ENCODE data around the gene RNF145. TPM values are rescaled to one million over a fixed set of nuclear protein-coding genes. Genes with fewer than 3 reads are reported as not detected.

RNF145 gene
- total and polyA plus RNA-seq, 2 of the 13 experiments (the other 11 are each of a cell fraction or from before 2014, with no cell fraction given): 24.6 TPM

DNA sequence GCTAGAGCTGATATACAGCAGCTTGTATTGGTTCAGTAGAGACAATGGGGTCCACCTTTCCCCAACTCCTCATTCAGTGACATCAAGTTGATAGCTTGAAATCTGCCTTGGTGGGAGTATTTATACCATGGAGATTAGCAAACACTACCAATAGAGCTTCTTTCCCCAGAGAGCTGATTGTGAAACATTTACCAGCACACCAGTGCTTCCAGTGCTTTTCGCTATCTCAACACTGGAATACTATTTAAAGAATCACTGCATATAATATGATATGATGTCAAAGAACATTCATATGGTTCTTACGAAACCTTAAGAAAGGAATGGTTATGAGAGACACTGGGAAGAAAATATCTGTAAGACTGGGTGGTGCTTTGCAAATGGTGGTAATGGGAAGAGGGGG, 21.8 kb upstream of the RNF145 start:
- in situ Hi-C loops (cut with HindIII; ENCODE audit: extremely low pct_ligation_motif_present, low pct_unique_long_range_greater_than_20kb): no loop called here
- DNase-seq (ENCODE audit: low spot score) (no peak), ATAC-seq (no peak), FAIRE-seq (no peak)
- Histone ChIP-seq H3K27me3 (ENCODE audit: control insufficient read depth in 1 of 2, insufficient read depth in 2 of 2, low read length in 2 of 2) (peaks cover 6 to 10% of the 10 kb centered on the region in 2 experiments; a peak in 3 of 5 replicates), H3K79me2 (ENCODE audit: insufficient read depth, low read length) (no peaks in the 10 kb centered on the region), H3K27ac (ENCODE audit: extremely low read length, insufficient read depth, low read length) (no peak overlapping the region), H3K4me3 (replicated peaks in 1 of 3; ENCODE audit: insufficient read depth in 1 of 3, low read depth in 2 of 3, low read length in 3 of 3) (no peak overlapping the region), H2AFZ (ENCODE audit: low read length) (no peak overlapping the region), H3K9ac (ENCODE audit: insufficient read depth, low read depth, low read length) (no peak overlapping the region), H3K9me3 (ENCODE audit: low read length) (no peaks in the 10 kb centered on the region), H3K4me2 (ENCODE audit: low read depth, low read length) (no peak overlapping the region), H3K36me3 (replicated peaks in 1 of 2; ENCODE audit: control insufficient read depth in 1 of 2, insufficient read depth in 2 of 2, low read length in 2 of 2) (no peaks in the 10 kb centered on the region), H3K4me1 (ENCODE audit: insufficient read depth, low read length) (peaks cover 33% of the 10 kb centered on the region), H4K20me1 (ENCODE audit: insufficient read depth, low read length) (no peaks in the 10 kb centered on the region)
- intact Hi-C loops (cut with micrococcal nuclease; ENCODE audit: unreplicated experiment): no loop called here
- TF ChIP-seq, protein P1, sequence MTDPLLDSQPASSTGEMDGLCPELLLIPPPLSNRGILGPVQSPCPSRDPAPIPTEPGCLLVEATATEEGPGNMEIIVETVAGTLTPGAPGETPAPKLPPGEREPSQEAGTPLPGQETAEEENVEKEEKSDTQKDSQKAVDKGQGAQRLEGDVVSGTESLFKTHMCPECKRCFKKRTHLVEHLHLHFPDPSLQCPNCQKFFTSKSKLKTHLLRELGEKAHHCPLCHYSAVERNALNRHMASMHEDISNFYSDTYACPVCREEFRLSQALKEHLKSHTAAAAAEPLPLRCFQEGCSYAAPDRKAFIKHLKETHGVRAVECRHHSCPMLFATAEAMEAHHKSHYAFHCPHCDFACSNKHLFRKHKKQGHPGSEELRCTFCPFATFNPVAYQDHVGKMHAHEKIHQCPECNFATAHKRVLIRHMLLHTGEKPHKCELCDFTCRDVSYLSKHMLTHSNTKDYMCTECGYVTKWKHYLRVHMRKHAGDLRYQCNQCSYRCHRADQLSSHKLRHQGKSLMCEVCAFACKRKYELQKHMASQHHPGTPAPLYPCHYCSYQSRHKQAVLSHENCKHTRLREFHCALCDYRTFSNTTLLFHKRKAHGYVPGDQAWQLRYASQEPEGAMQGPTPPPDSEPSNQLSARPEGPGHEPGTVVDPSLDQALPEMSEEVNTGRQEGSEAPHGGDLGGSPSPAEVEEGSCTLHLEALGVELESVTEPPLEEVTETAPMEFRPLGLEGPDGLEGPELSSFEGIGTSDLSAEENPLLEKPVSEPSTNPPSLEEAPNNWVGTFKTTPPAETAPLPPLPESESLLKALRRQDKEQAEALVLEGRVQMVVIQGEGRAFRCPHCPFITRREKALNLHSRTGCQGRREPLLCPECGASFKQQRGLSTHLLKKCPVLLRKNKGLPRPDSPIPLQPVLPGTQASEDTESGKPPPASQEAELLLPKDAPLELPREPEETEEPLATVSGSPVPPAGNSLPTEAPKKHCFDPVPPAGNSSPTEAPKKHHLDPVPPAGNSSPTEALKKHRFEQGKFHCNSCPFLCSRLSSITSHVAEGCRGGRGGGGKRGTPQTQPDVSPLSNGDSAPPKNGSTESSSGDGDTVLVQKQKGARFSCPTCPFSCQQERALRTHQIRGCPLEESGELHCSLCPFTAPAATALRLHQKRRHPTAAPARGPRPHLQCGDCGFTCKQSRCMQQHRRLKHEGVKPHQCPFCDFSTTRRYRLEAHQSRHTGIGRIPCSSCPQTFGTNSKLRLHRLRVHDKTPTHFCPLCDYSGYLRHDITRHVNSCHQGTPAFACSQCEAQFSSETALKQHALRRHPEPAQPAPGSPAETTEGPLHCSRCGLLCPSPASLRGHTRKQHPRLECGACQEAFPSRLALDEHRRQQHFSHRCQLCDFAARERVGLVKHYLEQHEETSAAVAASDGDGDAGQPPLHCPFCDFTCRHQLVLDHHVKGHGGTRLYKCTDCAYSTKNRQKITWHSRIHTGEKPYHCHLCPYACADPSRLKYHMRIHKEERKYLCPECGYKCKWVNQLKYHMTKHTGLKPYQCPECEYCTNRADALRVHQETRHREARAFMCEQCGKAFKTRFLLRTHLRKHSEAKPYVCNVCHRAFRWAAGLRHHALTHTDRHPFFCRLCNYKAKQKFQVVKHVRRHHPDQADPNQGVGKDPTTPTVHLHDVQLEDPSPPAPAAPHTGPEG (CRISPR knock-in tag; IDR thresholded peaks at IDR 0.05): no peak
- TF ChIP-seq, protein P2, sequence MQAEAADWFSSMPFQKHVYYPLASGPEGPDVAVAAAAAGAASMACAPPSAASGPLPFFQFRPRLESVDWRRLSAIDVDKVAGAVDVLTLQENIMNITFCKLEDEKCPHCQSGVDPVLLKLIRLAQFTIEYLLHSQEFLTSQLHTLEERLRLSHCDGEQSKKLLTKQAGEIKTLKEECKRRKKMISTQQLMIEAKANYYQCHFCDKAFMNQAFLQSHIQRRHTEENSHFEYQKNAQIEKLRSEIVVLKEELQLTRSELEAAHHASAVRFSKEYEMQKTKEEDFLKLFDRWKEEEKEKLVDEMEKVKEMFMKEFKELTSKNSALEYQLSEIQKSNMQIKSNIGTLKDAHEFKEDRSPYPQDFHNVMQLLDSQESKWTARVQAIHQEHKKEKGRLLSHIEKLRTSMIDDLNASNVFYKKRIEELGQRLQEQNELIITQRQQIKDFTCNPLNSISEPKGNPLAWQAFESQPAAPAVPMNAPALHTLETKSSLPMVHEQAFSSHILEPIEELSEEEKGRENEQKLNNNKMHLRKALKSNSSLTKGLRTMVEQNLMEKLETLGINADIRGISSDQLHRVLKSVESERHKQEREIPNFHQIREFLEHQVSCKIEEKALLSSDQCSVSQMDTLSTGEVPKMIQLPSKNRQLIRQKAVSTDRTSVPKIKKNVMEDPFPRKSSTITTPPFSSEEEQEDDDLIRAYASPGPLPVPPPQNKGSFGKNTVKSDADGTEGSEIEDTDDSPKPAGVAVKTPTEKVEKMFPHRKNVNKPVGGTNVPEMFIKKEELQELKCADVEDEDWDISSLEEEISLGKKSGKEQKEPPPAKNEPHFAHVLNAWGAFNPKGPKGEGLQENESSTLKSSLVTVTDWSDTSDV (CRISPR knock-in tag; IDR thresholded peaks at IDR 0.05): no peak
- TF ChIP-seq CEBPB (IDR thresholded peaks at IDR 0.05; ENCODE audit: borderline replicate concordance, low read depth, low read length) (0 out of 2 replicates have a peak, but pooled peaks have one; percentile 24), POLR2A (IDR thresholded peaks at IDR 0.05; ENCODE audit: insufficient read depth in 1 of 2, low read depth in 2 of 2, low read length in 2 of 2) (no peak), ZSCAN12 (CRISPR knock-in tag; IDR thresholded peaks at IDR 0.05) (no peak), ZNF670 (CRISPR knock-in tag; IDR thresholded peaks at IDR 0.05; ENCODE audit: borderline replicate concordance) (no peak), ZNF792 (CRISPR knock-in tag; IDR thresholded peaks at IDR 0.05) (no peak)
- TF ChIP-seq, protein P3, sequence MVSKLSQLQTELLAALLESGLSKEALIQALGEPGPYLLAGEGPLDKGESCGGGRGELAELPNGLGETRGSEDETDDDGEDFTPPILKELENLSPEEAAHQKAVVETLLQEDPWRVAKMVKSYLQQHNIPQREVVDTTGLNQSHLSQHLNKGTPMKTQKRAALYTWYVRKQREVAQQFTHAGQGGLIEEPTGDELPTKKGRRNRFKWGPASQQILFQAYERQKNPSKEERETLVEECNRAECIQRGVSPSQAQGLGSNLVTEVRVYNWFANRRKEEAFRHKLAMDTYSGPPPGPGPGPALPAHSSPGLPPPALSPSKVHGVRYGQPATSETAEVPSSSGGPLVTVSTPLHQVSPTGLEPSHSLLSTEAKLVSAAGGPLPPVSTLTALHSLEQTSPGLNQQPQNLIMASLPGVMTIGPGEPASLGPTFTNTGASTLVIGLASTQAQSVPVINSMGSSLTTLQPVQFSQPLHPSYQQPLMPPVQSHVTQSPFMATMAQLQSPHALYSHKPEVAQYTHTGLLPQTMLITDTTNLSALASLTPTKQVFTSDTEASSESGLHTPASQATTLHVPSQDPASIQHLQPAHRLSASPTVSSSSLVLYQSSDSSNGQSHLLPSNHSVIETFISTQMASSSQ (IDR thresholded peaks at IDR 0.05; ENCODE audit: low read depth): no peak
- TF ChIP-seq, protein P3 (CRISPR knock-in tag; IDR thresholded peaks at IDR 0.05; ENCODE audit: borderline replicate concordance): no peak
- no TSS peak for BruUV-seq (replicated peaks)
- POLR2A ChIA-PET: no interaction called here
- CTCF ChIA-PET (ENCODE audit: low intra/inter-chr PET ratio, low total read pairs): no interaction called here
- 57% methylated on average over 2 of the region's 2 CpGs for WGBS (ENCODE audit: low lambda C conversion rate)

Measured in HepG2 (cell line).